DOHH2 (cell line): ENCODE data around the gene TOM1.

Experiments used
- CTCF ChIP-seq: fragments of 200-600 bp; sonication (generic); IDR thresholded peaks from one replicate; pipeline ENCODE4 v1.5.1; 2014; ENCODE audit warnings: antibody characterized with exemption, mild to moderate bottlenecking, low read depth, low read length; ENCODE audit not compliant: poor library complexity, severe bottlenecking
- EZH2phosphoT487 ChIP-seq: fragments of 200-600 bp; sonication (generic); IDR thresholded peaks from 2 replicates; pipeline ENCODE4 v1.6.1; 2017; ENCODE audit warnings: borderline replicate concordance, mild to moderate bottlenecking, antibody characterized with exemption, low read length, moderate library complexity, mixed read lengths

- TF ChIP-seq CTCF (no peak), EZH2phosphoT487 (no peak)
These were observed 49.0 kb downstream of the TOM1 start for GRCh38 chr22:35348703-35349102.
